Transverse colon (tissue), 4 donors: ENCODE measurements around the gene NPIPA7.
"Not testable (repeated sequence)": the region's sequence is repeated elsewhere in the genome, so short reads cannot be mapped to it uniquely, and the experiment has no call there.

Source experiments
- POLR2AphosphoS5 ChIP-seq, 3 donors: sonication (generic); formaldehyde crosslinking; IDR thresholded peaks; one replicate each; pipeline ENCODE4 v1.6.1; 2016; ENCODE audit warnings: antibody characterized with exemption in 3 of 3
- TF ChIP-seq, protein P1 (sequence below), 5 experiments: fragments of 200-600 bp in 3 of 5; fragments of 450-650 bp in 2 of 5; sonication (generic) in 3 of 5; IDR thresholded peaks; 1 replicate in 2 of 5; 2 replicates in 3 of 5; pipeline ENCODE4 v1.5.1; 2016 to 2017; ENCODE audit warnings: antibody characterized with exemption in 5 of 5, inconsistent platforms in 3 of 5, mild to moderate bottlenecking in 2 of 5, moderate library complexity in 1 of 5

DNA sequence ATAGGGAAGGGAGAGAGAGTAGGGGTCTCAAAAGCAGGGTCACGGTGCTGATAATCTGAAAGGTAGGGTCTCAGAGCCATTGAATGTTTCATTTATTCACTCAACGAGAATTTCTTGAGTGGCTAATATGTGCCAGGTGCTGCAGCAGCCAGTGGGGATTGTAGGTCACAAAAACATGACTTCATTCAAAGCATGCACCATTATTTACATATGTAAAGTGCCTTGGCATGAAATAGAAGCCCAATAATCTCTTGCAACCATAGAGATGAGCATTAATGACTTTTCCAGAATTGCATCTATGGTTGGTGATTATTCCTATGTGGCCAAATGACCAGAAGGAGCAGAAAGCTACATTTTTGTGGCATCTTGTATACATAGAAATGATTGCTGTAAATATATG is 46.2 kb downstream of the NPIPA7 start:
- TF ChIP-seq, protein P1, sequence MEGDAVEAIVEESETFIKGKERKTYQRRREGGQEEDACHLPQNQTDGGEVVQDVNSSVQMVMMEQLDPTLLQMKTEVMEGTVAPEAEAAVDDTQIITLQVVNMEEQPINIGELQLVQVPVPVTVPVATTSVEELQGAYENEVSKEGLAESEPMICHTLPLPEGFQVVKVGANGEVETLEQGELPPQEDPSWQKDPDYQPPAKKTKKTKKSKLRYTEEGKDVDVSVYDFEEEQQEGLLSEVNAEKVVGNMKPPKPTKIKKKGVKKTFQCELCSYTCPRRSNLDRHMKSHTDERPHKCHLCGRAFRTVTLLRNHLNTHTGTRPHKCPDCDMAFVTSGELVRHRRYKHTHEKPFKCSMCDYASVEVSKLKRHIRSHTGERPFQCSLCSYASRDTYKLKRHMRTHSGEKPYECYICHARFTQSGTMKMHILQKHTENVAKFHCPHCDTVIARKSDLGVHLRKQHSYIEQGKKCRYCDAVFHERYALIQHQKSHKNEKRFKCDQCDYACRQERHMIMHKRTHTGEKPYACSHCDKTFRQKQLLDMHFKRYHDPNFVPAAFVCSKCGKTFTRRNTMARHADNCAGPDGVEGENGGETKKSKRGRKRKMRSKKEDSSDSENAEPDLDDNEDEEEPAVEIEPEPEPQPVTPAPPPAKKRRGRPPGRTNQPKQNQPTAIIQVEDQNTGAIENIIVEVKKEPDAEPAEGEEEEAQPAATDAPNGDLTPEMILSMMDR (IDR thresholded peaks at IDR 0.05): not testable (repeated sequence)
- not testable (repeated sequence) for TF ChIP-seq POLR2AphosphoS5 (IDR thresholded peaks at IDR 0.05)
